GM19099 (cell line): Measurements from ENCODE around the gene TXNIP.

Experiments used
- POLR2A ChIP-seq: IDR thresholded peaks from 3 replicates; pipeline ENCODE4 v1.6.1; 2011; ENCODE audit warnings: low read depth; ENCODE audit not compliant: insufficient read length; ENCODE audit errors: extremely low read depth

The TXNIP gene

GRCh38 chr1:145952903-145953302 lies 43.5 kb downstream of the TXNIP start:
- TF ChIP-seq POLR2A, result no peak

GRCh38 chr1:145951526-145951925 lies 44.9 kb downstream of the TXNIP start:
- TF ChIP-seq POLR2A, result no peak

GRCh38 chr1:145949219-145949618 lies 47.2 kb downstream of the TXNIP start:
- no peak for TF ChIP-seq POLR2A

- no peak for TF ChIP-seq POLR2A
Observed at GRCh38 chr1:145947551-145947950, 48.8 kb downstream of the TXNIP start.

GRCh38 chr1:145946477-145946986 lies 49.8 kb downstream of the TXNIP start:
- TF ChIP-seq POLR2A, result no peak

GRCh38 chr1:145944532-145944931 lies 51.8 kb downstream of the TXNIP start:
- no peak for TF ChIP-seq POLR2A

GRCh38 chr1:145942871-145943270 lies 53.5 kb downstream of the TXNIP start:
- no peak for TF ChIP-seq POLR2A
